ENCODE results near the gene PAK4. TPM values are rescaled to one million over a fixed set of nuclear protein-coding genes. Genes with fewer than 3 reads are reported as not detected.
"Not testable (repeated sequence)": the region's sequence is repeated elsewhere in the genome, so short reads cannot be mapped to it uniquely, and the experiment has no call there.

Gene PAK4
- total RNA-seq, 1 experiment from 2014 or later: 63.1 TPM

- H2AFZ ChIP-seq (ENCODE audit: low read length): no peak overlapping the region
- no peak for DNase-seq
- TF ChIP-seq CTCF (conservative IDR thresholded peaks at IDR 0.05): no peak
- Mint-ChIP-seq H3K9me3 (no peaks in the 10 kb centered on the region), H3K4me3 (no peak overlapping the region), H3K4me1 (peaks cover 4 to 7% of the 10 kb centered on the region in 2 experiments), H3K27me3 (ENCODE audit: low read depth) (peaks cover 4% of the 10 kb centered on the region), H3K27ac (no peak overlapping the region), H3K36me3 (ENCODE audit: insufficient read depth in 1 of 3, low read depth in 3 of 3) (no peaks in the 10 kb centered on the region)
- no peak overlapping the region for H3K14ac ChIP-seq (ENCODE audit: insufficient read depth, low read length)
- H3K79me1 ChIP-seq (ENCODE audit: insufficient read depth, low read depth, low read length, poor library complexity, severe bottlenecking): no peaks in the 10 kb centered on the region
- H3K4me2 ChIP-seq (ENCODE audit: insufficient read depth, insufficient read length, low read length): no peak overlapping the region
- no peak overlapping the region for H4K91ac ChIP-seq (ENCODE audit: insufficient read length, low read depth, low read length)
- no peak overlapping the region for H2BK20ac ChIP-seq (ENCODE audit: low read depth, low read length, poor library complexity, severe bottlenecking)
- no peak overlapping the region for H3K27ac ChIP-seq (ENCODE audit: insufficient read length, low read depth, low read length)
- H2BK12ac ChIP-seq (ENCODE audit: insufficient read length, low read depth, low read length): no peak overlapping the region
- no peak overlapping the region for H4K8ac ChIP-seq (replicated peaks; ENCODE audit: insufficient read length, low read depth, low read length)
- no peak overlapping the region for H3T11ph ChIP-seq (ENCODE audit: low read length)
- H4K5ac ChIP-seq (ENCODE audit: insufficient read length, low read depth, low read length): no peak overlapping the region
- no peak overlapping the region for H3K56ac ChIP-seq (ENCODE audit: insufficient read length, low read depth, low read length)
- no peaks in the 10 kb centered on the region for H3K23me2 ChIP-seq (ENCODE audit: insufficient read length, low read depth, low read length, poor library complexity, severe bottlenecking)
- no peak overlapping the region for H3K18ac ChIP-seq (ENCODE audit: insufficient read length, low read depth, low read length)
- no CpG with 5 or more reads among the region's 11 CpGs for WGBS (ENCODE audit: extremely low coverage, insufficient read length, low lambda C conversion rate)
- H3K4ac ChIP-seq (ENCODE audit: low read depth, low read length): no peak overlapping the region
- H2BK15ac ChIP-seq (ENCODE audit: low read depth, low read length): no peak overlapping the region
- H2BK5ac ChIP-seq (ENCODE audit: insufficient read length, low read length): no peak overlapping the region
- H3K9ac ChIP-seq (ENCODE audit: extremely low read depth, insufficient read length, low read length): no peak overlapping the region
- no peaks in the 10 kb centered on the region for H3K9me3 ChIP-seq (ENCODE audit: control insufficient read depth, low read depth, low read length)
- no peaks in the 10 kb centered on the region for H4K20me1 ChIP-seq (ENCODE audit: control insufficient read depth, insufficient read depth, insufficient read length)
- no peaks in the 10 kb centered on the region for H3K4me1 ChIP-seq (ENCODE audit: insufficient read depth, low read length)
- no peak overlapping the region for H2AK5ac ChIP-seq (ENCODE audit: insufficient read length, low read length)
- H2BK120ac ChIP-seq (ENCODE audit: low read depth, low read length, poor library complexity, severe bottlenecking): no peak overlapping the region
- H3K27me3 ChIP-seq (ENCODE audit: insufficient read depth, low read length): no peaks in the 10 kb centered on the region
- H3K79me2 ChIP-seq (ENCODE audit: insufficient read depth, low read length): no peaks in the 10 kb centered on the region
- H3K23ac ChIP-seq (ENCODE audit: insufficient read length, low read depth, low read length): no peak overlapping the region
These were observed 10.3 kb upstream of the PAK4 start for GRCh38 chr19:39115105-39115847.

DNA sequence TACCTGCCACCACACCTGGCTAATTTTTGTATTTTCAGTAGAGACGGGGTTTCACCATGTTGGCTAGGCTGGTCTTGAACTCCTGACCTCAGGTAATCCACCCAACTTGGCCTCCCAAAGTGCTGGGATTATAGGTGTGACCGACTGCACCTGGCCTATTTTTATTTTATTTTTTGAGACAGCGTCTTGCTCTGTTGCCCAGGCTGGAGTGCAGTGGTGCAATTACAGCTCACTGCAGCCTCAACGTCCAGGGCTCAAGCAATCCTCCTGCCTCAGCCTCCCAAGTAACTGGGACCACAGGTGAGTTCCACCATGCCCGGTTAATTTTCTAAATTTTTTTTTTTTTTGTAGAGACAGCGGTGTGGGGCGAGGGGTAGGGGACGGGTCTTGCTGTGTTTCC, 8.6 kb upstream of the PAK4 start:
- not testable (repeated sequence) for H4K8ac ChIP-seq (replicated peaks; ENCODE audit: insufficient read length, low read depth, low read length); H3K23me2 ChIP-seq (ENCODE audit: insufficient read length, low read depth, low read length, poor library complexity, severe bottlenecking); H3K27ac Mint-ChIP-seq; H3K23ac ChIP-seq (ENCODE audit: insufficient read length, low read depth, low read length); H2BK12ac ChIP-seq (ENCODE audit: insufficient read length, low read depth, low read length); H3K36me3 Mint-ChIP-seq (ENCODE audit: insufficient read depth in 1 of 3, low read depth in 3 of 3); H2AFZ ChIP-seq (ENCODE audit: low read length); H3K27me3 ChIP-seq (ENCODE audit: insufficient read depth, low read length); H2BK20ac ChIP-seq (ENCODE audit: low read depth, low read length, poor library complexity, severe bottlenecking); H4K5ac ChIP-seq (ENCODE audit: insufficient read length, low read depth, low read length); H2BK5ac ChIP-seq (ENCODE audit: insufficient read length, low read length); H3K9me3 ChIP-seq (ENCODE audit: control insufficient read depth, low read depth, low read length); H3K9ac ChIP-seq (ENCODE audit: extremely low read depth, insufficient read length, low read length); H3K4me1 ChIP-seq (ENCODE audit: insufficient read depth, low read length); H3K4me2 ChIP-seq (ENCODE audit: insufficient read depth, insufficient read length, low read length); H3K14ac ChIP-seq (ENCODE audit: insufficient read depth, low read length); H3K27ac ChIP-seq (ENCODE audit: insufficient read length, low read depth, low read length); DNase-seq; H3K9me3 Mint-ChIP-seq; H3T11ph ChIP-seq (ENCODE audit: low read length); H3K18ac ChIP-seq (ENCODE audit: insufficient read length, low read depth, low read length); H4K91ac ChIP-seq (ENCODE audit: insufficient read length, low read depth, low read length); H4K20me1 ChIP-seq (ENCODE audit: control insufficient read depth, insufficient read depth, insufficient read length); H3K4ac ChIP-seq (ENCODE audit: low read depth, low read length); H2BK120ac ChIP-seq (ENCODE audit: low read depth, low read length, poor library complexity, severe bottlenecking); H3K4me3 Mint-ChIP-seq; H3K4me1 Mint-ChIP-seq; H2AK5ac ChIP-seq (ENCODE audit: insufficient read length, low read length); H3K56ac ChIP-seq (ENCODE audit: insufficient read length, low read depth, low read length); H3K79me1 ChIP-seq (ENCODE audit: insufficient read depth, low read depth, low read length, poor library complexity, severe bottlenecking); H3K27me3 Mint-ChIP-seq (ENCODE audit: low read depth); H2BK15ac ChIP-seq (ENCODE audit: low read depth, low read length); H3K79me2 ChIP-seq (ENCODE audit: insufficient read depth, low read length)
- WGBS (ENCODE audit: extremely low coverage, insufficient read length, low lambda C conversion rate): no CpG with 5 or more reads among the region's 8 CpGs

All from H9 (cell line).